ENCODE measurements around the gene SYNGR3. TPM values are rescaled to one million over a fixed set of nuclear protein-coding genes. Genes with fewer than 3 reads are reported as not detected.

SYNGR3 gene
- total and polyA plus RNA-seq, 2 of the 13 experiments (the other 11 are each of a cell fraction or from before 2014, with no cell fraction given) = 0.97 to 5.7 TPM

GRCh38 chr16:2039274-2040031 lies 49.7 kb downstream of the SYNGR3 start (continued):
- peak; percentile 88 for TF ChIP-seq HNF4A (CRISPR knock-in tag; IDR thresholded peaks at IDR 0.05)
- TF ChIP-seq TP53 (CRISPR knock-in tag; conservative IDR thresholded peaks at IDR 0.05) = no peak
- no peak for TF ChIP-seq ZNF282 (IDR thresholded peaks at IDR 0.05; ENCODE audit: partially characterized antibody)
- TF ChIP-seq ZNF749 (CRISPR knock-in tag; IDR thresholded peaks at IDR 0.05; ENCODE audit: borderline replicate concordance) = peak; percentile 80
- TF ChIP-seq MEIS2 (CRISPR knock-in tag; IDR thresholded peaks at IDR 0.05) = peak; percentile 28; the same call in 1 of the 2 replicates
- TF ChIP-seq, protein P1, sequence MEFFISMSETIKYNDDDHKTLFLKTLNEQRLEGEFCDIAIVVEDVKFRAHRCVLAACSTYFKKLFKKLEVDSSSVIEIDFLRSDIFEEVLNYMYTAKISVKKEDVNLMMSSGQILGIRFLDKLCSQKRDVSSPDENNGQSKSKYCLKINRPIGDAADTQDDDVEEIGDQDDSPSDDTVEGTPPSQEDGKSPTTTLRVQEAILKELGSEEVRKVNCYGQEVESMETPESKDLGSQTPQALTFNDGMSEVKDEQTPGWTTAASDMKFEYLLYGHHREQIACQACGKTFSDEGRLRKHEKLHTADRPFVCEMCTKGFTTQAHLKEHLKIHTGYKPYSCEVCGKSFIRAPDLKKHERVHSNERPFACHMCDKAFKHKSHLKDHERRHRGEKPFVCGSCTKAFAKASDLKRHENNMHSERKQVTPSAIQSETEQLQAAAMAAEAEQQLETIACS (CRISPR knock-in tag; IDR thresholded peaks at IDR 0.05) = no peak
- no peak for TF ChIP-seq RFX3 (CRISPR knock-in tag; IDR thresholded peaks at IDR 0.05)
- 0 out of 2 replicates have a peak, but pooled peaks have one; percentile 40 for TF ChIP-seq NKX3-1 (CRISPR knock-in tag; IDR thresholded peaks at IDR 0.05)
- TF ChIP-seq ZFYVE20 (CRISPR knock-in tag; IDR thresholded peaks at IDR 0.05; ENCODE audit: borderline replicate concordance, low read depth) = no peak
- TF ChIP-seq RARA (CRISPR knock-in tag; IDR thresholded peaks at IDR 0.05) = peak; percentile 92
- TF ChIP-seq BRD4 (CRISPR knock-in tag; IDR thresholded peaks at IDR 0.05) = no peak; the same call in 1 of the 2 replicates
- no peak for TF ChIP-seq CBFB (CRISPR knock-in tag; IDR thresholded peaks at IDR 0.05)
- no peak for TF ChIP-seq NFE2L2 (IDR thresholded peaks at IDR 0.05; ENCODE audit: low read length)
- TF ChIP-seq, protein P2, sequence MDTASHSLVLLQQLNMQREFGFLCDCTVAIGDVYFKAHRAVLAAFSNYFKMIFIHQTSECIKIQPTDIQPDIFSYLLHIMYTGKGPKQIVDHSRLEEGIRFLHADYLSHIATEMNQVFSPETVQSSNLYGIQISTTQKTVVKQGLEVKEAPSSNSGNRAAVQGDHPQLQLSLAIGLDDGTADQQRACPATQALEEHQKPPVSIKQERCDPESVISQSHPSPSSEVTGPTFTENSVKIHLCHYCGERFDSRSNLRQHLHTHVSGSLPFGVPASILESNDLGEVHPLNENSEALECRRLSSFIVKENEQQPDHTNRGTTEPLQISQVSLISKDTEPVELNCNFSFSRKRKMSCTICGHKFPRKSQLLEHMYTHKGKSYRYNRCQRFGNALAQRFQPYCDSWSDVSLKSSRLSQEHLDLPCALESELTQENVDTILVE (CRISPR knock-in tag; IDR thresholded peaks at IDR 0.05) = peak; percentile 50; the same call in 1 of the 2 replicates
- no peak for TF ChIP-seq ZBTB46 (CRISPR knock-in tag; IDR thresholded peaks at IDR 0.05; ENCODE audit: borderline replicate concordance)
- TF ChIP-seq TCF7 (IDR thresholded peaks at IDR 0.05; ENCODE audit: low read depth) = peak; percentile 54; the same call in 1 of the 2 replicates
- TF ChIP-seq NAIF1 (CRISPR knock-in tag; IDR thresholded peaks at IDR 0.05; ENCODE audit: borderline replicate concordance) = no peak
- TF ChIP-seq ZZZ3 (CRISPR knock-in tag; IDR thresholded peaks at IDR 0.05; ENCODE audit: borderline replicate concordance) = no peak; the same call in 1 of the 2 replicates
- TF ChIP-seq BCL6 (CRISPR knock-in tag; IDR thresholded peaks at IDR 0.05) = peak; percentile 70
- TF ChIP-seq, protein P3, sequence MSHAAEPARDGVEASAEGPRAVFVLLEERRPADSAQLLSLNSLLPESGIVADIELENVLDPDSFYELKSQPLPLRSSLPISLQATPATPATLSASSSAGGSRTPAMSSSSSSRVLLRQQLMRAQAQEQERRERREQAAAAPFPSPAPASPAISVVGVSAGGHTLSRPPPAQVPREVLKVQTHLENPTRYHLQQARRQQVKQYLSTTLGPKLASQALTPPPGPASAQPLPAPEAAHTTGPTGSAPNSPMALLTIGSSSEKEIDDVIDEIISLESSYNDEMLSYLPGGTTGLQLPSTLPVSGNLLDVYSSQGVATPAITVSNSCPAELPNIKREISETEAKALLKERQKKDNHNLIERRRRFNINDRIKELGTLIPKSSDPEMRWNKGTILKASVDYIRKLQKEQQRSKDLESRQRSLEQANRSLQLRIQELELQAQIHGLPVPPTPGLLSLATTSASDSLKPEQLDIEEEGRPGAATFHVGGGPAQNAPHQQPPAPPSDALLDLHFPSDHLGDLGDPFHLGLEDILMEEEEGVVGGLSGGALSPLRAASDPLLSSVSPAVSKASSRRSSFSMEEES (CRISPR knock-in tag; IDR thresholded peaks at IDR 0.05) = no peak; the same call in 1 of the 2 replicates
- peak; percentile 81; the same call in 1 of the 2 replicates for TF ChIP-seq ZNF788 (CRISPR knock-in tag; IDR thresholded peaks at IDR 0.05; ENCODE audit: borderline replicate concordance)
- no peak for TF ChIP-seq TAF15 (IDR thresholded peaks at IDR 0.05; ENCODE audit: low read depth, low read length, poor library complexity, severe bottlenecking)
- no peak for TF ChIP-seq KDM3A (CRISPR knock-in tag; IDR thresholded peaks at IDR 0.05; ENCODE audit: low read depth)
- TF ChIP-seq MEF2D (CRISPR knock-in tag; IDR thresholded peaks at IDR 0.05) = peak; percentile 36; the same call in 1 of the 2 replicates

Data from HepG2 (cell line).